ENCODE data around the gene CD72. TPM values are rescaled to one million over a fixed set of nuclear protein-coding genes. Genes with fewer than 3 reads are reported as not detected.

Gene CD72
- total RNA-seq, 2 experiments from 2014 or later: 67.6 to 91.4 TPM

- peak overlapping the region; percentile 96 for H3K4me2 ChIP-seq (ENCODE audit: low read length)
- H3K9me2 ChIP-seq (ENCODE audit: insufficient read depth, low read length): no peaks in the 10 kb centered on the region
- H3K9me3 ChIP-seq (ENCODE audit: low read length): no peaks in the 10 kb centered on the region
- peak overlapping the region; percentile 84 for H3K27ac ChIP-seq (ENCODE audit: low read depth, low read length, poor library complexity, severe bottlenecking)
- peaks cover 28% of the 10 kb centered on the region; the same call in 1 of the 2 replicates for H3K79me2 ChIP-seq (ENCODE audit: insufficient read depth, low read depth, low read length)
- H4K20me1 ChIP-seq (ENCODE audit: insufficient read depth, low read length): 0 out of 2 replicates have a peak, but pooled peaks cover 5% of the 10 kb centered on the region
- TF ChIP-seq CTCF (conservative IDR thresholded peaks at IDR 0.05; ENCODE audit: low read length): no peak
- TF ChIP-seq EZH2phosphoT487 (IDR thresholded peaks at IDR 0.05; ENCODE audit: borderline replicate concordance, low read depth, low read length): no peak
- ChIA-PET POLR2A (interaction anchor here (1.8 to 3.9 kb wide), 5 partner anchors 12 to 72 kb away, joined by 6 to 47 read pairs (median 7); partner anchors contain the start of genes CREB3, TESK1 and TLN1), CTCF (ENCODE audit: unreplicated experiment) (interaction anchor here (1.5 kb wide), 2 partner anchors 54 to 68 kb away, joined by 5 to 6 read pairs; partner anchors contain the start of gene TESK1)
- DNase-seq (ENCODE audit: low spot score): no peak
- intact Hi-C loops (cut with micrococcal nuclease; ENCODE audit: unreplicated experiment): loop anchor here (2.0 to 5.0 kb wide), 5 partner anchors 37 to 168 kb away; partner anchors contain the start of genes CD72, FAM221B, TESK1 and TMEM8B
- H3K4me3 ChIP-seq (ENCODE audit: low read depth, low read length, poor library complexity, severe bottlenecking): peak overlapping the region; percentile 81
- no peak overlapping the region for H2AFZ ChIP-seq (ENCODE audit: low read length)
- H3K4me1 ChIP-seq (ENCODE audit: insufficient read depth, low read length, poor library complexity, severe bottlenecking): peaks cover 66% of the 10 kb centered on the region
- BruUV-seq (replicated peaks): no TSS peak
- peaks cover 35% of the 10 kb centered on the region for H3K36me3 ChIP-seq (ENCODE audit: insufficient read depth, low read length)
Measured at GRCh38 chr9:35659340-35659739, 41.1 kb upstream of the CD72 start.

- Histone ChIP-seq H3K9me3 (ENCODE audit: low read length) (no peaks in the 10 kb centered on the region), H3K27ac (ENCODE audit: low read depth, low read length, poor library complexity, severe bottlenecking) (peak overlapping the region; percentile 84), H3K4me2 (ENCODE audit: low read length) (peak overlapping the region; percentile 96), H3K9me2 (ENCODE audit: insufficient read depth, low read length) (no peaks in the 10 kb centered on the region), H4K20me1 (ENCODE audit: insufficient read depth, low read length) (0 out of 2 replicates have a peak, but pooled peaks cover 5% of the 10 kb centered on the region), H3K79me2 (ENCODE audit: insufficient read depth, low read depth, low read length) (peaks cover 24% of the 10 kb centered on the region; the same call in 1 of the 2 replicates), H3K4me3 (ENCODE audit: low read depth, low read length, poor library complexity, severe bottlenecking) (peak overlapping the region; percentile 81), H3K36me3 (ENCODE audit: insufficient read depth, low read length) (peaks cover 35% of the 10 kb centered on the region), H3K4me1 (ENCODE audit: insufficient read depth, low read length, poor library complexity, severe bottlenecking) (peaks cover 65% of the 10 kb centered on the region), H2AFZ (ENCODE audit: low read length) (peak overlapping the region; percentile 24; the same call in 1 of the 2 replicates)
- intact Hi-C loops (cut with micrococcal nuclease; ENCODE audit: unreplicated experiment): loop anchor here (2.0 to 5.0 kb wide), 5 partner anchors 38 to 168 kb away; partner anchors contain the start of genes CD72, FAM221B, TESK1 and TMEM8B
- ChIA-PET POLR2A (interaction anchor here (1.1 to 3.9 kb wide), 6 partner anchors 11 to 73 kb away, joined by 3 to 47 read pairs (median 7); partner anchors contain the start of genes CREB3, TESK1 and TLN1), CTCF (ENCODE audit: unreplicated experiment) (interaction anchor here (1.5 kb wide), 2 partner anchors 54 to 69 kb away, joined by 5 to 6 read pairs; partner anchors contain the start of gene TESK1)
- no peak for DNase-seq (ENCODE audit: low spot score)
- BruUV-seq (replicated peaks): no TSS peak
- no peak for TF ChIP-seq EZH2phosphoT487 (IDR thresholded peaks at IDR 0.05; ENCODE audit: borderline replicate concordance, low read depth, low read length)
- no peak; the same call in 1 of the 2 replicates for TF ChIP-seq CTCF (conservative IDR thresholded peaks at IDR 0.05; ENCODE audit: low read length)
Measured at GRCh38 chr9:35658968-35659220, 40.7 kb upstream of the CD72 start.
